Neural crest cell (in vitro differentiated cells): ENCODE measurements around the gene PNMA6E. TPM values are rescaled to one million over a fixed set of nuclear protein-coding genes. Genes with fewer than 3 reads are reported as not detected.

Experiments
- DNase-seq: peaks from one replicate; pipeline ENCODE4 v3.0.0; 2021; ENCODE audit warnings: low read depth, mixed read lengths, low spot score
- H3K27ac Mint-ChIP-seq: one replicate; pipeline ENCODE4 v1.8.0; 2021; ENCODE audit warnings: mild to moderate bottlenecking, mixed read lengths; ENCODE audit not compliant: unreplicated experiment
- H3K27me3 Mint-ChIP-seq: 2 replicates; pipeline ENCODE4 v1.8.0; 2021; ENCODE audit warnings: low read depth, mild to moderate bottlenecking, mixed read lengths
- H3K36me3 Mint-ChIP-seq: 2 replicates; pipeline ENCODE4 v1.8.0; 2021; ENCODE audit warnings: low read depth, mild to moderate bottlenecking, mixed read lengths
- H3K4me1 Mint-ChIP-seq: 2 replicates; pipeline ENCODE4 v1.8.0; 2021; ENCODE audit warnings: mixed read lengths
- H3K4me3 Mint-ChIP-seq: one replicate; pipeline ENCODE4 v1.8.0; 2021; ENCODE audit warnings: mild to moderate bottlenecking, mixed read lengths
- H3K9me3 Mint-ChIP-seq: 2 replicates; pipeline ENCODE4 v1.8.0; 2021; ENCODE audit warnings: mixed read lengths
- total RNA-seq: library from RNA; stranded (reverse); gene quantifications from 2 replicates; pipeline ENCODE4 v1.2.1, GENCODE V29; 2021
- TF ChIP-seq, protein P1 (sequence below): fragments of 200-600 bp; sonication (generic); conservative IDR thresholded peaks from 2 replicates; pipeline ENCODE4 v1.5.0; 2021; ENCODE audit warnings: antibody characterized with exemption, mild to moderate bottlenecking

Gene PNMA6E
- total RNA-seq, 1 donor from 2014 or later: not detected

DNA sequence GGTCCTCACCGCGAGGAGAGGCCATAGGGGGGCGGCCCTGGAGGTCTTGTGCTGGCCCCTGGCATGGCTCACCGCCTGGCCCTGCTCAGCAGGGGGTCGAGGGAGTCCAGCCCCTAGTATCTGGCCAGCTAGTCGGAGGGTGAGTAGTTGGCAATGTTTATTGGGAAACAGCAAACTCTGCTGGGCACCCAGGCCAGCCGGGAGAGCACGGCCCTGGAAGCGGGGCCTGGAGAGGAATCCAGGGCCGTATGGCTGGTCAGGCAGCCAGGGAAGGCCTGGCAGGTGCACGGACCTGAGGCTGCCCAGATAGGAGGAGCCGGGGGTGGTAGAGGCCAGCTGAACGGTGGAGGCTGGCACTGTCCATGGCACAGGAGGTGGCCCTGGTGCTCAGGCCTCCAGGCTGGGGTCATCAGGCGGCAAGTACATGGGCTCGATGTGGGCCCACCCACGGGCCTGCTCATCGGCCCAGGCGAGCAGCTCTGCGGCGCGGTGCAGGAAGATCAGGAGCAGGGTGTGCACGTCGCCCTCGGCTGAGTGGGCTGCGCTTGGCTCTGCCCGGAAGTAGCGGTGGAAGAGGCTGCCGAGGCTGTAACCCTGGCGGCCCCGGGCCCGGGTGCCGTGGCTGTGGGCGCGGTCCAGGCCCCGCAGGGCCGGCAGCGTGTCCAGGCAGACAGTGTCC is 43.3 kb upstream of the PNMA6E start:
- Mint-ChIP-seq H3K4me1 (peaks cover 4% of the 10 kb centered on the region), H3K36me3 (peaks cover 3% of the 10 kb centered on the region), H3K4me3 (no peak overlapping the region), H3K27ac (no peak overlapping the region), H3K9me3 (peaks cover 4% of the 10 kb centered on the region), H3K27me3 (peaks cover 8% of the 10 kb centered on the region)
- DNase-seq: no peak
- TF ChIP-seq, protein P1, sequence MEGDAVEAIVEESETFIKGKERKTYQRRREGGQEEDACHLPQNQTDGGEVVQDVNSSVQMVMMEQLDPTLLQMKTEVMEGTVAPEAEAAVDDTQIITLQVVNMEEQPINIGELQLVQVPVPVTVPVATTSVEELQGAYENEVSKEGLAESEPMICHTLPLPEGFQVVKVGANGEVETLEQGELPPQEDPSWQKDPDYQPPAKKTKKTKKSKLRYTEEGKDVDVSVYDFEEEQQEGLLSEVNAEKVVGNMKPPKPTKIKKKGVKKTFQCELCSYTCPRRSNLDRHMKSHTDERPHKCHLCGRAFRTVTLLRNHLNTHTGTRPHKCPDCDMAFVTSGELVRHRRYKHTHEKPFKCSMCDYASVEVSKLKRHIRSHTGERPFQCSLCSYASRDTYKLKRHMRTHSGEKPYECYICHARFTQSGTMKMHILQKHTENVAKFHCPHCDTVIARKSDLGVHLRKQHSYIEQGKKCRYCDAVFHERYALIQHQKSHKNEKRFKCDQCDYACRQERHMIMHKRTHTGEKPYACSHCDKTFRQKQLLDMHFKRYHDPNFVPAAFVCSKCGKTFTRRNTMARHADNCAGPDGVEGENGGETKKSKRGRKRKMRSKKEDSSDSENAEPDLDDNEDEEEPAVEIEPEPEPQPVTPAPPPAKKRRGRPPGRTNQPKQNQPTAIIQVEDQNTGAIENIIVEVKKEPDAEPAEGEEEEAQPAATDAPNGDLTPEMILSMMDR: no peak

- Mint-ChIP-seq H3K36me3 (peaks cover 3% of the 10 kb centered on the region), H3K27ac (no peak overlapping the region), H3K4me1 (peaks cover 4% of the 10 kb centered on the region), H3K4me3 (no peak overlapping the region), H3K27me3 (peaks cover 13% of the 10 kb centered on the region), H3K9me3 (peaks cover 6% of the 10 kb centered on the region)
- no peak for DNase-seq
- TF ChIP-seq, protein P1: no peak
Measured at GRCh38 chrX:153443476-153444332, 42.6 kb upstream of the PNMA6E start.

DNA sequence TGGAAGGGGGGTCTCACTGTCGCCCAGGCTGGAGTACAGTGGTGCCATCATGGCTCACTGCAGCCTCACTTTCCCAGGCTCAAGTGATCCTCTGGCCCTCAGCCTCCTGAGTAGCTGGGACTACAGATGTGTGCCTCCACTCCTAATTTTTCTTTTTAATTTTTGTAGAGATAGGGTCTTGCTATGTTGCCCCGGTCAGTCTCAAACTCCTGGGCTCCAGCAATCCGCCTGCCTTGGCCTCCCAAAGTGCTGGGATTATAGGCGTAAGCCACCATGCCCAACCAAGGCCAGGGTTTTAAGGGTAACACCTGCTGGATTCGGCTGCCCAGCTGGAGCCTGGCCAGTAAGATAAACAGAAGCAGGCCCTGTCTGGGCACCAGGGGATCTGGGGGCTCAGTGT is 41.3 kb upstream of the PNMA6E start:
- H3K27ac Mint-ChIP-seq: no peak overlapping the region
- no peak overlapping the region for H3K4me3 Mint-ChIP-seq
- no peak for DNase-seq
- H3K27me3 Mint-ChIP-seq: peaks cover 18% of the 10 kb centered on the region
- H3K36me3 Mint-ChIP-seq: peaks cover 3% of the 10 kb centered on the region
- TF ChIP-seq, protein P1: no peak
- peaks cover under 1% of the 10 kb centered on the region for H3K4me1 Mint-ChIP-seq
- H3K9me3 Mint-ChIP-seq: peaks cover 9% of the 10 kb centered on the region

- Mint-ChIP-seq H3K36me3 (peaks cover 3% of the 10 kb centered on the region), H3K4me3 (no peak overlapping the region), H3K27me3 (peaks cover 18% of the 10 kb centered on the region), H3K9me3 (peaks cover 9% of the 10 kb centered on the region), H3K4me1 (no peaks in the 10 kb centered on the region), H3K27ac (no peak overlapping the region)
- DNase-seq: no peak
- TF ChIP-seq, protein P1: no peak
Measured at GRCh38 chrX:153441981-153442380, 40.8 kb upstream of the PNMA6E start.

DNA sequence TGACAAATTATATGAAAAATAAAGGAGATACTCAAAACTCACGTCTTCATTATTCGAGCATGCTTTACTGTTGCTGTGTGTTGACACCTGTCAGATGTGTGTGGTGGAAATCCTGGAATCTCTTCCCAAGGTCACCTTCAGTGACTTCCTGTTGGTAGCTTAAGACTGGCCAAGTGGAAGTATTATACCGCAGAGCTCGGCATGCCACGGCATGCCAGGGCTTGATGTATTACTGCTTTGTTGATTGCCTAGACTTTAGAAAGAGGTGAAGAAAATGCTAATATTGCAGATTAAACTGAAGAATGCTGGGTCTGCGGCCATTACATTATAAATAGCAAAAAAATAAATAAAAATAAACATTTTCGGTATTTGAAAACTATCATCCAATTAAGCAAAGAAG is 40.1 kb upstream of the PNMA6E start:
- DNase-seq: no peak
- Mint-ChIP-seq H3K4me3 (no peak overlapping the region), H3K4me1 (no peaks in the 10 kb centered on the region), H3K36me3 (peaks cover 3% of the 10 kb centered on the region), H3K27ac (no peak overlapping the region), H3K9me3 (peaks cover 9% of the 10 kb centered on the region), H3K27me3 (peaks cover 18% of the 10 kb centered on the region)
- TF ChIP-seq, protein P1: no peak
